Progenitor cell of endocrine pancreas (in vitro differentiated cells): ENCODE results near the gene SLC9A8. TPM values are rescaled to one million over a fixed set of nuclear protein-coding genes. Genes with fewer than 3 reads are reported as not detected.

Experiments used
- DNase-seq: peaks from one replicate; pipeline ENCODE4 v3.0.0; 2021; ENCODE audit warnings: low spot score; ENCODE audit not compliant: unreplicated experiment
- H3K27ac Mint-ChIP-seq: 2 replicates; pipeline ENCODE4 v1.8.0; 2021; ENCODE audit warnings: mild to moderate bottlenecking, moderate library complexity, mixed read lengths
- H3K27me3 Mint-ChIP-seq: 2 replicates; pipeline ENCODE4 v1.8.0; 2021; ENCODE audit warnings: mixed read lengths
- H3K36me3 Mint-ChIP-seq: 2 replicates; pipeline ENCODE4 v1.8.0; 2022; ENCODE audit warnings: mixed read lengths; ENCODE audit not compliant: insufficient read depth
- H3K4me1 Mint-ChIP-seq: 2 replicates; pipeline ENCODE4 v1.8.0; 2021; ENCODE audit warnings: low read depth, mixed read lengths
- H3K4me3 Mint-ChIP-seq: 2 replicates; pipeline ENCODE4 v1.8.0; 2021; ENCODE audit warnings: low read depth, mild to moderate bottlenecking, moderate library complexity, mixed read lengths
- H3K9me3 Mint-ChIP-seq: 2 replicates; pipeline ENCODE4 v1.8.0; 2021; ENCODE audit warnings: low read depth, mixed read lengths
- total RNA-seq: library from RNA; stranded (reverse); gene quantifications from 2 replicates; pipeline ENCODE4 v1.2.1, GENCODE V29; 2021
- TF ChIP-seq, protein P1 (sequence below): fragments of 200-600 bp; sonication (generic); IDR thresholded peaks from one replicate; pipeline ENCODE4 v1.5.0; 2021; ENCODE audit warnings: antibody characterized with exemption, mild to moderate bottlenecking; ENCODE audit not compliant: unreplicated experiment

The SLC9A8 gene
- total RNA-seq, 1 donor from 2014 or later, result 11.4 TPM

- H3K36me3 Mint-ChIP-seq, result no peaks in the 10 kb centered on the region
- H3K27me3 Mint-ChIP-seq, result no peaks in the 10 kb centered on the region
- H3K27ac Mint-ChIP-seq, result no peak overlapping the region
- TF ChIP-seq, protein P1, sequence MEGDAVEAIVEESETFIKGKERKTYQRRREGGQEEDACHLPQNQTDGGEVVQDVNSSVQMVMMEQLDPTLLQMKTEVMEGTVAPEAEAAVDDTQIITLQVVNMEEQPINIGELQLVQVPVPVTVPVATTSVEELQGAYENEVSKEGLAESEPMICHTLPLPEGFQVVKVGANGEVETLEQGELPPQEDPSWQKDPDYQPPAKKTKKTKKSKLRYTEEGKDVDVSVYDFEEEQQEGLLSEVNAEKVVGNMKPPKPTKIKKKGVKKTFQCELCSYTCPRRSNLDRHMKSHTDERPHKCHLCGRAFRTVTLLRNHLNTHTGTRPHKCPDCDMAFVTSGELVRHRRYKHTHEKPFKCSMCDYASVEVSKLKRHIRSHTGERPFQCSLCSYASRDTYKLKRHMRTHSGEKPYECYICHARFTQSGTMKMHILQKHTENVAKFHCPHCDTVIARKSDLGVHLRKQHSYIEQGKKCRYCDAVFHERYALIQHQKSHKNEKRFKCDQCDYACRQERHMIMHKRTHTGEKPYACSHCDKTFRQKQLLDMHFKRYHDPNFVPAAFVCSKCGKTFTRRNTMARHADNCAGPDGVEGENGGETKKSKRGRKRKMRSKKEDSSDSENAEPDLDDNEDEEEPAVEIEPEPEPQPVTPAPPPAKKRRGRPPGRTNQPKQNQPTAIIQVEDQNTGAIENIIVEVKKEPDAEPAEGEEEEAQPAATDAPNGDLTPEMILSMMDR, result no peak
- no peak overlapping the region for H3K4me3 Mint-ChIP-seq
- no peak for DNase-seq
- no peaks in the 10 kb centered on the region for H3K4me1 Mint-ChIP-seq
- H3K9me3 Mint-ChIP-seq, result no peaks in the 10 kb centered on the region
Measured at GRCh38 chr20:49790077-49790798, 22.4 kb upstream of the SLC9A8 start.

GRCh38 chr20:49791165-49791564, 21.5 kb upstream of the SLC9A8 start:
- Mint-ChIP-seq H3K36me3 (no peaks in the 10 kb centered on the region), H3K4me3 (no peak overlapping the region), H3K27ac (no peak overlapping the region), H3K4me1 (no peaks in the 10 kb centered on the region), H3K27me3 (no peaks in the 10 kb centered on the region), H3K9me3 (no peaks in the 10 kb centered on the region)
- TF ChIP-seq, protein P1, result no peak
- DNase-seq, result no peak

- Mint-ChIP-seq H3K27ac (peak overlapping the region; percentile 2), H3K4me3 (no peak overlapping the region), H3K4me1 (no peaks in the 10 kb centered on the region), H3K9me3 (no peaks in the 10 kb centered on the region), H3K36me3 (no peaks in the 10 kb centered on the region), H3K27me3 (no peaks in the 10 kb centered on the region)
- no peak for DNase-seq
- TF ChIP-seq, protein P1, result no peak
Measured at GRCh38 chr20:49792006-49792405, 20.6 kb upstream of the SLC9A8 start.

- H3K4me1 Mint-ChIP-seq, result no peaks in the 10 kb centered on the region
- no peak overlapping the region for H3K27ac Mint-ChIP-seq
- no peaks in the 10 kb centered on the region for H3K9me3 Mint-ChIP-seq
- DNase-seq, result no peak
- no peaks in the 10 kb centered on the region for H3K36me3 Mint-ChIP-seq
- TF ChIP-seq, protein P1, result no peak
- no peaks in the 10 kb centered on the region for H3K27me3 Mint-ChIP-seq
- no peak overlapping the region for H3K4me3 Mint-ChIP-seq
Measured at GRCh38 chr20:49792611-49793010, 20.0 kb upstream of the SLC9A8 start.

- no peak for DNase-seq
- Mint-ChIP-seq H3K4me3 (no peak overlapping the region), H3K27ac (no peak overlapping the region), H3K36me3 (no peaks in the 10 kb centered on the region), H3K27me3 (peaks cover 3% of the 10 kb centered on the region), H3K9me3 (no peaks in the 10 kb centered on the region), H3K4me1 (peaks cover under 1% of the 10 kb centered on the region)
- TF ChIP-seq, protein P1, result no peak
Measured at GRCh38 chr20:49794336-49795134, 18.1 kb upstream of the SLC9A8 start.
